ENCODE measurements around the gene DDIT4. TPM values are rescaled to one million over a fixed set of nuclear protein-coding genes. Genes with fewer than 3 reads are reported as not detected.

The DDIT4 gene
- total and polyA plus RNA-seq, 9 of the 15 experiments (the other 6 are each of a cell fraction or from before 2014, with no cell fraction given), result 8.2 to 675 (median 159) TPM

DNA sequence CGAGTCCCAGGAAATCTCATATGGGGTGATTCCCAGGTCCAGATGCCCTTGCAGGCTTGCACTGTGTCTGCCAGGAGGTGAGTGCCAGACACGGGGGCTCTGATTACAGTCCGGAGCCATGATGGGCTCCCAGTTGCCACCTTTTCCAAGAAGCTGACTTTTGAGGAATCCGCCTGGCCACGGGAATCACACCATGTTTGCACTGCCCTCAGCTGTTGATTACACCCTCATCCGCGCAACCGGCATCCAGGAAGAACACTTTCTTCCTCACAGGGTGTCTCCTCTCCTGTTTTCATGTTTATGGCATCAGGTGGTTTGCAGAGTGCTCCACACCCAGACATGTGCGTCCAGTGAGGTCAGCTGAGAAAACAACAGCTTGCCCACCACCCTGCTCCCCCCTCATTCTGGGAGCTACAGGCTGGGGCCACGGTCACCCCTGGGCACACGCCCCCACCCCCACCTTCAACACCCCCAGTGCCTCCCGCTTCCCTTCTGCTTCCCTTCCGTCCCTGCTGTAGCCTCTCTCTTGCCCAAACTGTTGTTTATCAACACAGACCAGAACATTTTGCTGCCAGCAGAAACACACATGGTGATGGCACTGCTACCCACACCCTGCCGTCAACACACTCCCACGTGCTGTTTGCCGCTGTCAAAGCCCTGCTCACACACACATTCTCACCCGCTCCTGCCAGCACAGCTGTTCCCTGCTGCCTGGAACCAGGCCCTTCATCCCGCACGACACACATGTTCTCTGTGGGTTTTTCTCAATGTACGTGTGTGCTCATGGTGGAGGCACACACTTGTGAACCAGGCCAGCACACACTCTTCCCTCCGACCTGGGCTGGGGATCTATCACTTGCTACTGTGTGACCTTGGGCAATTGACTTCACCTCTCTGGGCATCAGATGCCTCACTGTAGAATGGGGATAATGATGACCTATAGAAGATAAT is 35.8 kb downstream of the DDIT4 start (continued):
- no peak for TF ChIP-seq NFIX (CRISPR knock-in tag; IDR thresholded peaks at IDR 0.05; ENCODE audit: low read depth)

DNA sequence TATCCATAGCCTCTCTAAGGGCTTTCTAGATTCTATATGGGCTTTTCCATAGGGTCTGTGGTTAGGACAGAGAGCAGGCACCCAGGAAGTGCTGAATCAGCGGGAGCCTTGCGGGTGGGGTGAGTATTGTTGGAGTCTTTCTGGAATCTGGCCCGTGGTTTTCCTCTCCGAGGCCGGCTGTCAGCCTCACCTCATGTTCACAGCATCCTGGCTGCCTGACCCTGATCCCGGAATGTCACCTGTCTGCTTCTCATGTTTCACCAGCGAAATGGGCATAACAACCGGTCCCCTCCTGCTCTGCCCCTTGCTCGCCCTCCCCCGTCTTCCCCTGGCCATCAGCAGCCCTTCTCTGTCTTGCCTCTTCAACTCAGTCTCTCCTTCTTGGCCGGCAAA is 36.5 kb downstream of the DDIT4 start:
- WGBS (ENCODE audit: insufficient coverage, low coverage, missing lambda C conversion rate), result 47% methylated on average over 11 of the region's 11 CpGs
- ChIA-PET POLR2A (interaction anchor here (10.0 kb wide), 1 partner anchor 36 kb away, joined by 113 read pairs; the partner anchor contains the start of gene DDIT4), CTCF (ENCODE audit: low intra/inter-chr PET ratio) (no interaction called here)
- no peak overlapping the region; the same call in 2 of the 3 replicates for H3K27ac ChIP-seq (ENCODE audit: extremely low read depth, low read depth, low read length)
- peak overlapping the region; percentile 90 for H2AFZ ChIP-seq (ENCODE audit: low read depth, low read length)
- no peak overlapping the region for H3K4me3 ChIP-seq
- BruUV-seq (replicated peaks), result no TSS peak
- no peaks in the 10 kb centered on the region for H4K20me1 ChIP-seq (replicated peaks; ENCODE audit: control insufficient read depth, insufficient read depth, low read length)
- H3K4me2 ChIP-seq (ENCODE audit: insufficient read depth, low read length), result no peak overlapping the region
- H3K36me3 ChIP-seq (ENCODE audit: control insufficient read depth, insufficient read depth, low read length), result no peaks in the 10 kb centered on the region
- intact Hi-C loops (cut with micrococcal nuclease) (no loop called here), in situ Hi-C loops (cut with MboI) (no loop called here)
- peaks cover 35 to 57% of the 10 kb centered on the region in 2 experiments for H3K4me1 ChIP-seq (replicated peaks in 1 of 2; ENCODE audit: control insufficient read depth in 2 of 2, insufficient read depth in 2 of 2, low read length in 2 of 2)
- no peaks in the 10 kb centered on the region for H3K9me1 ChIP-seq (ENCODE audit: control insufficient read depth, insufficient read depth, low read length)
- no peaks in the 10 kb centered on the region for H3K27me3 ChIP-seq (ENCODE audit: control insufficient read depth in 2 of 2, insufficient read depth in 2 of 2, low read length in 2 of 2)
- no peak for DNase-seq (ENCODE audit: extremely low read depth in 1 of 4, low spot score in 3 of 4)
- peak overlapping the region; percentile 69 to 70; a peak in 3 of 4 replicates for H3K9ac ChIP-seq (ENCODE audit: insufficient read depth in 1 of 2, low read depth in 2 of 2, low read length in 2 of 2)
- no peak for FAIRE-seq
- no peak for ATAC-seq
- H3K79me2 ChIP-seq (ENCODE audit: control insufficient read depth, insufficient read depth, low read length), result no peaks in the 10 kb centered on the region
- H3K9me3 ChIP-seq (replicated peaks; ENCODE audit: control insufficient read depth, insufficient read depth, low read depth, low read length), result no peaks in the 10 kb centered on the region
- TF ChIP-seq RNF2 (IDR thresholded peaks at IDR 0.05) (no peak), ZNF316 (IDR thresholded peaks at IDR 0.05) (peak; percentile 97), ETV1 (tag; conservative IDR thresholded peaks at IDR 0.05; ENCODE audit: low read depth) (no peak), MYC (IDR thresholded peaks at IDR 0.05; ENCODE audit: low read depth, low read length) (0 out of 2 replicates have a peak, but pooled peaks have one; percentile 26), MYC (CRISPR knock-in tag; IDR thresholded peaks at IDR 0.05; ENCODE audit: borderline replicate concordance, low read depth) (no peak), CBX2 (IDR thresholded peaks at IDR 0.05; ENCODE audit: insufficient read depth, low read length, poor library complexity, severe bottlenecking) (no peak), TCFL5 (CRISPR knock-in tag; conservative IDR thresholded peaks at IDR 0.05) (no peak), MCM2 (IDR thresholded peaks at IDR 0.05; ENCODE audit: low read depth) (no peak), NFRKB (IDR thresholded peaks at IDR 0.05; ENCODE audit: low read depth) (no peak), SP2 (IDR thresholded peaks at IDR 0.05; ENCODE audit: extremely low read depth, low read depth, low read length, poor library complexity, severe bottlenecking) (no peak), ZFX (CRISPR knock-in tag; IDR thresholded peaks at IDR 0.05) (no peak), ZNF24 (IDR thresholded peaks at IDR 0.05) (no peak), BACH1 (tag; IDR thresholded peaks at IDR 0.05) (no peak), CSDE1 (IDR thresholded peaks at IDR 0.05) (no peak), ZKSCAN8 (CRISPR knock-in tag; IDR thresholded peaks at IDR 0.05) (no peak), CBFA2T3 (IDR thresholded peaks at IDR 0.05) (no peak), C11orf30 (IDR thresholded peaks at IDR 0.05; ENCODE audit: low read depth) (peak; percentile 97), MAFK (IDR thresholded peaks at IDR 0.05; ENCODE audit: low read length) (peak; percentile 87), RFX5 (IDR thresholded peaks at IDR 0.05; ENCODE audit: low read depth, low read length) (no peak), ZNF785 (CRISPR knock-in tag; IDR thresholded peaks at IDR 0.05) (no peak), MED1 (CRISPR knock-in tag; IDR thresholded peaks at IDR 0.05; ENCODE audit: borderline replicate concordance) (no peak)
- TF ChIP-seq, protein P1, sequence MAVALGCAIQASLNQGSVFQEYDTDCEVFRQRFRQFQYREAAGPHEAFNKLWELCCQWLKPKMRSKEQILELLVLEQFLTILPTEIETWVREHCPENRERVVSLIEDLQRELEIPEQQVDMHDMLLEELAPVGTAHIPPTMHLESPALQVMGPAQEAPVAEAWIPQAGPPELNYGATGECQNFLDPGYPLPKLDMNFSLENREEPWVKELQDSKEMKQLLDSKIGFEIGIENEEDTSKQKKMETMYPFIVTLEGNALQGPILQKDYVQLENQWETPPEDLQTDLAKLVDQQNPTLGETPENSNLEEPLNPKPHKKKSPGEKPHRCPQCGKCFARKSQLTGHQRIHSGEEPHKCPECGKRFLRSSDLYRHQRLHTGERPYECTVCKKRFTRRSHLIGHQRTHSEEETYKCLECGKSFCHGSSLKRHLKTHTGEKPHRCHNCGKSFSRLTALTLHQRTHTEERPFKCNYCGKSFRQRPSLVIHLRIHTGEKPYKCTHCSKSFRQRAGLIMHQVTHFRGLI (CRISPR knock-in tag; IDR thresholded peaks at IDR 0.05), result no peak
